ENCODE results near the gene RPL12. TPM values are rescaled to one million over a fixed set of nuclear protein-coding genes. Genes with fewer than 3 reads are reported as not detected.

RPL12 gene
- polyA plus RNA-seq, 2 of the 4 experiments (the other 2 are of a cell fraction) = 2,198 to 2,384 TPM

DNA sequence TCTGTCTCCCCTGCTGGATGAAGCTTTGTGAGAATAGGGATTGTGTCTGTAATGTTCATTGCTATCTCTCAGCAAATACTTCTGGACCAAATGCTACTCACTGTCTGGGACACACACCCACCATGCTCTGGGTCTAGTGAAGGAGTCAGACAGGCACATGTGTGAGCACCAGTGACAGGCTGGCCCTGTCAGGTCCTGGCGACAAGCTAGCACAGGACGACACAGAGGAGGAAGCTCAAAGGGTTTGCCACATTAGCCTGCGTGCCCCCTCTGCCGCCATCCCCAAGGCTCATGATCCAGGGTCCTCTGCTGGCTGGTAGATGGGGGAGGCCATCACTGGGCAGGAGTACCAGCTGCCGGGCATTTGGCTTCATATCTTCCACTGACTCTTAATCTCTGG, 23.4 kb upstream of the RPL12 start:
- H3K9me3 ChIP-seq = no peaks in the 10 kb centered on the region
- ChIA-PET CTCF (interaction anchor here (0.8 to 2.4 kb wide), 6 partner anchors 9 to 260 kb away, joined by 3 to 9 read pairs (median 6); partner anchors contain the start of gene TOR2A), POLR2A (no interaction called here)
- no peaks in the 10 kb centered on the region for H3K4me1 ChIP-seq
- DNase-seq (ENCODE audit: low read depth in 1 of 2, low spot score in 1 of 2) (no peak), FAIRE-seq (no peak), ATAC-seq (no peak)
- H3K4me2 ChIP-seq = no peak overlapping the region
- TF ChIP-seq RNF2 (IDR thresholded peaks at IDR 0.05; ENCODE audit: borderline replicate concordance, low read depth) (no peak), SREBF2 (IDR thresholded peaks at IDR 0.05) (no peak), RCOR1 (IDR thresholded peaks at IDR 0.05; ENCODE audit: low read depth, low read length) (no peak), MAFK (IDR thresholded peaks at IDR 0.05; ENCODE audit: partially characterized antibody) (no peak), POLR2AphosphoS2 (conservative IDR thresholded peaks at IDR 0.05; ENCODE audit: low read length) (no peak)
- TF ChIP-seq, protein P1, sequence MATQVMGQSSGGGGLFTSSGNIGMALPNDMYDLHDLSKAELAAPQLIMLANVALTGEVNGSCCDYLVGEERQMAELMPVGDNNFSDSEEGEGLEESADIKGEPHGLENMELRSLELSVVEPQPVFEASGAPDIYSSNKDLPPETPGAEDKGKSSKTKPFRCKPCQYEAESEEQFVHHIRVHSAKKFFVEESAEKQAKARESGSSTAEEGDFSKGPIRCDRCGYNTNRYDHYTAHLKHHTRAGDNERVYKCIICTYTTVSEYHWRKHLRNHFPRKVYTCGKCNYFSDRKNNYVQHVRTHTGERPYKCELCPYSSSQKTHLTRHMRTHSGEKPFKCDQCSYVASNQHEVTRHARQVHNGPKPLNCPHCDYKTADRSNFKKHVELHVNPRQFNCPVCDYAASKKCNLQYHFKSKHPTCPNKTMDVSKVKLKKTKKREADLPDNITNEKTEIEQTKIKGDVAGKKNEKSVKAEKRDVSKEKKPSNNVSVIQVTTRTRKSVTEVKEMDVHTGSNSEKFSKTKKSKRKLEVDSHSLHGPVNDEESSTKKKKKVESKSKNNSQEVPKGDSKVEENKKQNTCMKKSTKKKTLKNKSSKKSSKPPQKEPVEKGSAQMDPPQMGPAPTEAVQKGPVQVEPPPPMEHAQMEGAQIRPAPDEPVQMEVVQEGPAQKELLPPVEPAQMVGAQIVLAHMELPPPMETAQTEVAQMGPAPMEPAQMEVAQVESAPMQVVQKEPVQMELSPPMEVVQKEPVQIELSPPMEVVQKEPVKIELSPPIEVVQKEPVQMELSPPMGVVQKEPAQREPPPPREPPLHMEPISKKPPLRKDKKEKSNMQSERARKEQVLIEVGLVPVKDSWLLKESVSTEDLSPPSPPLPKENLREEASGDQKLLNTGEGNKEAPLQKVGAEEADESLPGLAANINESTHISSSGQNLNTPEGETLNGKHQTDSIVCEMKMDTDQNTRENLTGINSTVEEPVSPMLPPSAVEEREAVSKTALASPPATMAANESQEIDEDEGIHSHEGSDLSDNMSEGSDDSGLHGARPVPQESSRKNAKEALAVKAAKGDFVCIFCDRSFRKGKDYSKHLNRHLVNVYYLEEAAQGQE (IDR thresholded peaks at IDR 0.05) = no peak
- TF ChIP-seq, protein P2, sequence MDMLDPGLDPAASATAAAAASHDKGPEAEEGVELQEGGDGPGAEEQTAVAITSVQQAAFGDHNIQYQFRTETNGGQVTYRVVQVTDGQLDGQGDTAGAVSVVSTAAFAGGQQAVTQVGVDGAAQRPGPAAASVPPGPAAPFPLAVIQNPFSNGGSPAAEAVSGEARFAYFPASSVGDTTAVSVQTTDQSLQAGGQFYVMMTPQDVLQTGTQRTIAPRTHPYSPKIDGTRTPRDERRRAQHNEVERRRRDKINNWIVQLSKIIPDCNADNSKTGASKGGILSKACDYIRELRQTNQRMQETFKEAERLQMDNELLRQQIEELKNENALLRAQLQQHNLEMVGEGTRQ (IDR thresholded peaks at IDR 0.05) = no peak
- TF ChIP-seq, protein P3, sequence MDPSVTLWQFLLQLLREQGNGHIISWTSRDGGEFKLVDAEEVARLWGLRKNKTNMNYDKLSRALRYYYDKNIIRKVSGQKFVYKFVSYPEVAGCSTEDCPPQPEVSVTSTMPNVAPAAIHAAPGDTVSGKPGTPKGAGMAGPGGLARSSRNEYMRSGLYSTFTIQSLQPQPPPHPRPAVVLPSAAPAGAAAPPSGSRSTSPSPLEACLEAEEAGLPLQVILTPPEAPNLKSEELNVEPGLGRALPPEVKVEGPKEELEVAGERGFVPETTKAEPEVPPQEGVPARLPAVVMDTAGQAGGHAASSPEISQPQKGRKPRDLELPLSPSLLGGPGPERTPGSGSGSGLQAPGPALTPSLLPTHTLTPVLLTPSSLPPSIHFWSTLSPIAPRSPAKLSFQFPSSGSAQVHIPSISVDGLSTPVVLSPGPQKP (IDR thresholded peaks at IDR 0.05; ENCODE audit: low read depth, low read length) = no peak
- H3K27ac ChIP-seq = no peak overlapping the region
- no peak overlapping the region for H3K4me3 ChIP-seq
- 92% methylated on average over 4 of the region's 5 CpGs for WGBS (ENCODE audit: missing lambda C conversion rate)

DNA sequence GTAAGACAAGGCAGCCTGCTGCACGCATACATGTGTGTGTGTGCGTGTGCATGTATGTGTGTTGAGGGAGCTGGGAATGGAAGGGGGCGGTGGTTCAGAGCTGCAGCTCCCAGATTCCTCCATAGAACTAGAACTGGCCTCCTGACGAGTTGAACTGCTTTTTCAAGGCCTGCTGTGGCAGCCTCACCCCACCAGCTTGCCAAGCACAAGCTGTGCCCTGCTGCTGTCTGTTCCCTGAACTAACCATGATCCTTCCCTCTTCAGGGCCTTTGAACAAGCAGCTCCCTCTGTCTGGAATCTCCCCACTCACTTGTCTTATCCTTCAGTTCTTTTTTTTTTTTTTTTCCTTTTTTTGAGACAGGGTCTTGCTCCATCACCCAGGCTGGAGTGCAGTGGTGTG, 22.7 kb upstream of the RPL12 start:
- FAIRE-seq (no peak), ATAC-seq (peak; percentile 22 to 30; a peak in 2 of 6 replicates), DNase-seq (ENCODE audit: low read depth in 1 of 2, low spot score in 1 of 2) (no peak)
- no peaks in the 10 kb centered on the region for H3K9me3 ChIP-seq
- WGBS (ENCODE audit: missing lambda C conversion rate) = 96% methylated on average over 4 of the region's 4 CpGs
- no peak overlapping the region for H3K27ac ChIP-seq
- no peak overlapping the region for H3K4me2 ChIP-seq
- no peak overlapping the region for H3K4me3 ChIP-seq
- CTCF ChIA-PET = interaction anchor here (0.6 to 2.4 kb wide), 8 partner anchors 8 to 590 kb away, joined by 3 to 9 read pairs (median 4); partner anchors contain the start of gene TOR2A
- POLR2A ChIA-PET = no interaction called here
- no peaks in the 10 kb centered on the region for H3K4me1 ChIP-seq
- no peak for TF ChIP-seq TP53 (CRISPR knock-in tag; IDR thresholded peaks at IDR 0.05)
- TF ChIP-seq ESRRA (IDR thresholded peaks at IDR 0.05; ENCODE audit: borderline replicate concordance, low read length) = no peak
- TF ChIP-seq CBX2 (IDR thresholded peaks at IDR 0.05; ENCODE audit: borderline replicate concordance, low read depth) = no peak
- TF ChIP-seq SREBF2 (IDR thresholded peaks at IDR 0.05) = no peak
- TF ChIP-seq KDM5A (IDR thresholded peaks at IDR 0.05) = no peak
- TF ChIP-seq ZSCAN20 (CRISPR knock-in tag; IDR thresholded peaks at IDR 0.05) = no peak
- no peak for TF ChIP-seq RAD21 (conservative IDR thresholded peaks at IDR 0.05 in 1 of 2, IDR thresholded peaks at IDR 0.05 in 1 of 2)
- no peak for TF ChIP-seq MYC (IDR thresholded peaks at IDR 0.05; ENCODE audit: borderline replicate concordance, low read length)
- TF ChIP-seq, protein P4, sequence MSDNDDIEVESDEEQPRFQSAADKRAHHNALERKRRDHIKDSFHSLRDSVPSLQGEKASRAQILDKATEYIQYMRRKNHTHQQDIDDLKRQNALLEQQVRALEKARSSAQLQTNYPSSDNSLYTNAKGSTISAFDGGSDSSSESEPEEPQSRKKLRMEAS (IDR thresholded peaks at IDR 0.05) = no peak
- TF ChIP-seq RARB (CRISPR knock-in tag; IDR thresholded peaks at IDR 0.05) = no peak
- TF ChIP-seq NR3C1 (IDR thresholded peaks at IDR 0.05) = no peak
- TF ChIP-seq KDM1A (IDR thresholded peaks at IDR 0.05; ENCODE audit: low read depth) = no peak
- no peak for TF ChIP-seq HEYL (CRISPR knock-in tag; IDR thresholded peaks at IDR 0.05)
- no peak for TF ChIP-seq JUNB (IDR thresholded peaks at IDR 0.05)
- TF ChIP-seq JUN (IDR thresholded peaks at IDR 0.05) = no peak

All from A549 (cell line).